Smooth muscle cell (in vitro differentiated cells): ENCODE measurements around the gene NCAPG2. TPM values are rescaled to one million over a fixed set of nuclear protein-coding genes. Genes with fewer than 3 reads are reported as not detected.

ENCODE experiments used
- DNase-seq: peaks from one replicate; lab custom pipeline; 2025; ENCODE audit not compliant: unreplicated experiment; lab: John Stamatoyannopoulos, UW
- H2AFZ ChIP-seq: fragments of 200-600 bp; sonication (generic); 2 replicates; pipeline ENCODE4 v1.6.0; 2016; ENCODE audit warnings: antibody characterized with exemption, low read depth, mild to moderate bottlenecking
- H3F3A ChIP-seq: fragments of 200-600 bp; sonication (generic); 2 replicates; pipeline ENCODE4 v1.6.0; 2017; ENCODE audit warnings: antibody characterized with exemption, low read depth
- H3K27ac ChIP-seq: fragments of 200-600 bp; sonication (generic); 2 replicates; pipeline ENCODE4 v1.5.1; 2016; ENCODE audit warnings: low read depth, mild to moderate bottlenecking
- H3K27me3 ChIP-seq: fragments of 200-600 bp; sonication (generic); 2 replicates; pipeline ENCODE4 v1.6.1; 2016; ENCODE audit warnings: low read depth, mild to moderate bottlenecking
- H3K36me3 ChIP-seq: fragments of 200-600 bp; sonication (generic); 2 replicates; pipeline ENCODE4 v1.5.1; 2016; ENCODE audit warnings: low read depth
- H3K4me1 ChIP-seq: fragments of 200-600 bp; sonication (generic); 2 replicates; pipeline ENCODE4 v1.5.1; 2016; ENCODE audit warnings: low read depth
- H3K4me2 ChIP-seq: fragments of 200-600 bp; sonication (generic); 2 replicates; pipeline ENCODE4 v1.6.0; 2016; ENCODE audit warnings: mild to moderate bottlenecking
- H3K4me3 ChIP-seq: fragments of 200-600 bp; sonication (generic); 2 replicates; pipeline ENCODE4 v1.5.1; 2016; ENCODE audit warnings: mild to moderate bottlenecking
- H3K79me2 ChIP-seq: fragments of 200-600 bp; sonication (generic); 2 replicates; pipeline ENCODE4 v1.6.0; 2016; ENCODE audit warnings: low read depth, mild to moderate bottlenecking
- H3K9ac ChIP-seq: fragments of 200-600 bp; sonication (generic); 2 replicates; pipeline ENCODE4 v1.6.0; 2016; ENCODE audit warnings: low read depth
- H3K9me3 ChIP-seq: fragments of 200-600 bp; sonication (generic); replicated peaks from 2 replicates; pipeline ENCODE4 v1.5.1; 2016; ENCODE audit warnings: low read depth
- H4K20me1 ChIP-seq: fragments of 200-600 bp; sonication (generic); 2 replicates; pipeline ENCODE4 v1.6.0; 2016; ENCODE audit warnings: low read depth
- CTCF ChIP-seq: fragments of 200-600 bp; sonication (generic); IDR thresholded peaks from 2 replicates; pipeline ENCODE4 v1.5.1; 2017; ENCODE audit warnings: borderline replicate concordance, mild to moderate bottlenecking, antibody characterized with exemption; ENCODE audit not compliant: insufficient read depth, poor library complexity, severe bottlenecking
- WGBS: methylation state at CpG from one replicate; pipeline ENCODE4 v1.1.7; 2016; ENCODE audit warnings: low lambda C conversion rate; 5-methylcytosine and 5-hydroxymethylcytosine counted together
- polyA plus RNA-seq: library from polyadenylated mRNA; unstranded; fragments of >200 nt; fragmentation: Nextera tagmentation; extraction: Ambion mirVana; gene quantifications from 2 replicates; pipeline ENCODE4 v1.2.1, GENCODE V29; 2016
- total RNA-seq: library from RNA; depleted of rRNA; stranded (reverse); fragments of >200 nt; gene quantifications from 2 replicates; pipeline ENCODE4 v1.2.3, GENCODE V29; 2014

NCAPG2 gene
- total and polyA plus RNA-seq, 2 experiments from 2014 or later: 9.9 to 12.5 TPM

DNA sequence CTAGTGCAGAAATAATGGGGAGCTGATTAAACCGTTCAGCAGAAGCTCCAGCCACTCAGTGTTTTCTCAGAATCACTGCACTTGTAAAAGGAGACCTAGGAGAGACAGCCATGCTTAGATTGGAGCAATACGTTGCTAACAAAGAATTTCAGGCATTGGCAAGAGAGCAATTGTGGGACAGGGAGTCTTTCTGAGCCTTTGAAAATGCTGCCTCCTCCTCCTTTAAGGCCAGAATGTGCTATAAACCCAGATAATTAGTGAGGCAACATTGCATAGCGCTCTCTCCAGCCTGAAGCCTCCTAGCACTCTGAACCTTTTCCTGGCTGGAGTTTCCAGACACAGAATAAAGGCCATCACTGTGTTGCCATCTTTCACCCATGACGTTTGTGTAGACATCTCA lies 98.5 kb downstream of the NCAPG2 start:
- Histone ChIP-seq H2AFZ (no peak overlapping the region), H3K27ac (no peak overlapping the region), H3K4me2 (no peak overlapping the region), H3K36me3 (no peaks in the 10 kb centered on the region), H3K4me1 (no peaks in the 10 kb centered on the region), H3K9ac (no peak overlapping the region), H3F3A (no peaks in the 10 kb centered on the region), H3K79me2 (no peaks in the 10 kb centered on the region), H3K9me3 (no peaks in the 10 kb centered on the region), H4K20me1 (no peaks in the 10 kb centered on the region), H3K4me3 (no peak overlapping the region), H3K27me3 (no peaks in the 10 kb centered on the region)
- 87% methylated on average over 4 of the region's 4 CpGs for WGBS
- TF ChIP-seq CTCF: no peak
- no peak for DNase-seq

DNA sequence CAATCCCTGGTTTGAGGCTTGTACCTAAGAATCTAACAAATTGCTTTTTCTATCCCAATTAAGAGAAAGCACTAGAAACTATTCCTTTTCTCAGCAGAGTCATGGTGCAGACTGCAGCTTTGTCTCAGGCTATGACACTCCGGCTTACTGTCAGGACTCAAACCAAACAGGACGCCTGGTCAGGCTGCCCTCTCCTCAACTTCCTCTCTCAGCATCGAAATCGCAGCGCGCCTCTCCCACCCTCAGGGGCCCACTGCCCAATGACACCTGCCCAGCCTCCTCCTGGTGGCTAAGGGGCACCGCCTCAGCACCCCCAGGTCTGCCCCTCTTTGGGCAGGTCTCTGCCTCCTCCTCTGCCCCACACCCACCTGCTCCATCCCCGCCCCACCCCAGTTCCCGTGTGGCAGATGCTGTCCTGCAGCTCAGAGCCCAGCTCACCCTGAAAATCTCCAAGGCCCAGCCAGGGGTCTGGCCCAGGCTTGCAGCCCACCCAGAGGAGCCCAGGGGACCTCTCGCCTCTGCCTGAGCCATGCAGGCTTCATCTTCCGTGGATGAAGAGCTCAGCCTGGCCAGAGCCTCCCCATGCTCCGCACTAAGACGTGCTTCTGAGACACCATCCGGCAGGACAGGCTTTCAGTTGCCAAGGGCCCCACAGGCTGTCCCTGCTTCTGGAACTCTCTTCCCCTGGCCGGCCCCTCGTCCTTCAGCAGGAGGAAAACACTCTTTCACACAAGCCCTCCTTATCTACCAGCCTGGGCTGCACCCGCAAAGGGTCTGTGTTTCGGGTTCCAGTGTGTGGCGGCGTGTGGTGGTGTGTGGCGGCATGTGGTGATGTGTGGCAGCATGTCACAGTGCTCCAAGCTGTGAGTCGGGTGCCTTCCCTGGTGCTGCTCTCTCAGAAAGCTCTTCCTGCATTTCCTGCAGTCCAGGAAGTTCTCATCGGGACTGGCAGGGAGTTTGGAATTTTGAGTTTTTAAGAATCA lies 100.5 kb downstream of the NCAPG2 start:
- 96% methylated on average over 22 of the region's 23 CpGs for WGBS
- H3K27ac ChIP-seq: no peak overlapping the region

GRCh38 chr7:158602905-158603772 lies 101.5 kb downstream of the NCAPG2 start:
- no peak for DNase-seq

More for the DNA sequence above, 100.5 kb downstream of the NCAPG2 start:
- Histone ChIP-seq H3K9me3 (no peaks in the 10 kb centered on the region), H3K27me3 (no peaks in the 10 kb centered on the region), H3K4me2 (no peak overlapping the region), H3K79me2 (no peaks in the 10 kb centered on the region), H2AFZ (no peak overlapping the region), H3K9ac (no peak overlapping the region), H3K4me1 (no peaks in the 10 kb centered on the region), H4K20me1 (no peaks in the 10 kb centered on the region), H3F3A (no peaks in the 10 kb centered on the region), H3K4me3 (no peak overlapping the region), H3K36me3 (no peaks in the 10 kb centered on the region)
- TF ChIP-seq CTCF: no peak
- DNase-seq: no peak

More at GRCh38 chr7:158602905-158603772, 101.5 kb downstream of the NCAPG2 start:
- H2AFZ ChIP-seq: no peak overlapping the region
- no peak for TF ChIP-seq CTCF
- WGBS: 91% methylated on average over 22 of the region's 22 CpGs
- no peaks in the 10 kb centered on the region for H3K79me2 ChIP-seq
- no peak overlapping the region for H3K4me2 ChIP-seq
- H4K20me1 ChIP-seq: no peaks in the 10 kb centered on the region
- no peaks in the 10 kb centered on the region for H3K36me3 ChIP-seq
- no peaks in the 10 kb centered on the region for H3F3A ChIP-seq
- no peak overlapping the region for H3K27ac ChIP-seq
- H3K4me3 ChIP-seq: no peak overlapping the region
- H3K9me3 ChIP-seq: no peaks in the 10 kb centered on the region
- H3K9ac ChIP-seq: no peak overlapping the region
- H3K4me1 ChIP-seq: no peaks in the 10 kb centered on the region
- H3K27me3 ChIP-seq: no peaks in the 10 kb centered on the region
